GM12878 (cell line): Measurements from ENCODE around the gene MLLT3. TPM values are rescaled to one million over a fixed set of nuclear protein-coding genes. Genes with fewer than 3 reads are reported as not detected.

Experiments used
- ATAC-seq: fragments of 200-7000 bp; cut with Tn5 transposase; 3 replicates; pipeline ENCODE4 v1.9.1; 2020; ENCODE audit warnings: mild to moderate bottlenecking, moderate library complexity
- BruUV-seq: library from RNA; stranded (reverse); fragments of 400-500 nt; replicated peaks from 2 replicates; lab custom pipeline; 2021; lab: Mats Ljungman, UMichigan
- CTCF ChIA-PET: fragments of 300-600 bp; sonication (Branson Sonifier 250); formaldehyde crosslinking; extraction: SDS; loops from one replicate; lab custom pipeline; 2021; ENCODE audit warnings: inconsistent platforms; lab: Yijun Ruan, JAX
- POLR2A ChIA-PET: fragments of 350-600 bp; formaldehyde crosslinking; extraction: SDS; loops from one replicate; lab custom pipeline; 2021; ENCODE audit warnings: inconsistent platforms; lab: Charles Lee
- RAD21 ChIA-PET: fragments of 300-600 bp; sonication (Branson Sonifier 250); formaldehyde crosslinking; loops from one replicate; lab custom pipeline; 2023; ENCODE audit warnings: antibody characterized with exemption; ENCODE audit not compliant: unreplicated experiment; lab: Charles Lee
- SMC1A ChIA-PET: fragments of 300-600 bp; sonication (Branson Sonifier 250); formaldehyde crosslinking; loops from one replicate; lab custom pipeline; 2023; ENCODE audit not compliant: unreplicated experiment, uncharacterized antibody; lab: Charles Lee
- DNase-seq: peaks from one replicate; pipeline ENCODE4 v3.0.0-alpha.2; 2011; ENCODE audit warnings: low read depth, low spot score
- FAIRE-seq: peaks from 3 replicates; lab custom pipeline; 2011; peaks lifted over from hg19 to GRCh38; lab: Jason Lieb, UNC
- H2AFZ ChIP-seq: 2 replicates; pipeline ENCODE4 v1.6.0; 2011; ENCODE audit warnings: low read depth, low read length, control low read depth; ENCODE audit not compliant: control insufficient read depth
- H3K27ac ChIP-seq: 2 replicates; pipeline ENCODE4 v1.5.1; 2011; ENCODE audit warnings: control low read depth; ENCODE audit not compliant: control insufficient read depth, insufficient read depth
- H3K27me3 ChIP-seq, 2 experiments: replicated peaks in 1 of 2; 2 replicates each; pipeline versions ENCODE4 v1.6.0 to v1.6.1; 2011; ENCODE audit warnings: low read length in 1 of 2; ENCODE audit not compliant: control insufficient read depth in 2 of 2, insufficient read depth in 2 of 2
- H3K36me3 ChIP-seq, 2 experiments: 2 replicates each; pipeline ENCODE4 v1.5.1; 2011; ENCODE audit warnings: low read length in 1 of 2; ENCODE audit not compliant: control insufficient read depth in 2 of 2, insufficient read depth in 2 of 2
- H3K4me1 ChIP-seq: 2 replicates; pipeline ENCODE4 v1.6.1; 2011; ENCODE audit warnings: mild to moderate bottlenecking, low read length, moderate library complexity, mixed read lengths; ENCODE audit not compliant: control insufficient read depth, insufficient read depth
- H3K4me2 ChIP-seq: 2 replicates; pipeline ENCODE4 v1.6.0; 2011; ENCODE audit warnings: control low read depth; ENCODE audit not compliant: control insufficient read depth, insufficient read depth
- H3K4me3 ChIP-seq: fragments of 200-600 bp; sonication (generic); 2 replicates; pipeline ENCODE4 v1.5.1; 2016
- H3K79me2 ChIP-seq: 2 replicates; pipeline ENCODE4 v1.6.0; 2011; ENCODE audit warnings: low read length; ENCODE audit not compliant: control insufficient read depth, insufficient read depth
- H3K9ac ChIP-seq: 2 replicates; pipeline ENCODE4 v1.8.0; 2011; ENCODE audit warnings: low read length, control low read depth, mixed read lengths; ENCODE audit not compliant: control insufficient read depth, insufficient read depth
- H3K9me3 ChIP-seq: replicated peaks from 3 replicates; pipeline ENCODE4 v1.5.1; 2011; ENCODE audit warnings: mild to moderate bottlenecking, low read length; ENCODE audit not compliant: control insufficient read depth, insufficient read depth
- H4K20me1 ChIP-seq: 2 replicates; pipeline ENCODE4 v1.6.0; 2011; ENCODE audit not compliant: control insufficient read depth, insufficient read depth
- CHD1 ChIP-seq: IDR thresholded peaks from 2 replicates; pipeline ENCODE4 v1.6.1; 2012; ENCODE audit warnings: low read depth, low read length, improper control_type of control experiment
- GABPA ChIP-seq: IDR thresholded peaks from 2 replicates; pipeline ENCODE4 v1.6.1; 2014; ENCODE audit warnings: antibody characterized with exemption, low read depth, mild to moderate bottlenecking, inconsistent platforms
- MEF2A ChIP-seq: IDR thresholded peaks from 2 replicates; pipeline ENCODE4 v1.6.1; 2011; ENCODE audit warnings: low read depth, mild to moderate bottlenecking, low read length, moderate library complexity; ENCODE audit not compliant: insufficient read depth
- PAX8 ChIP-seq: fragments of 450-650 bp; IDR thresholded peaks from 2 replicates; pipeline ENCODE4 v1.6.1; 2017; ENCODE audit warnings: mild to moderate bottlenecking, moderate library complexity
- RBBP5 ChIP-seq: fragments of 200-600 bp; sonication (generic); conservative IDR thresholded peaks from 2 replicates; pipeline ENCODE4 v1.6.1; 2016
- SMARCA5 ChIP-seq: fragments of 450-650 bp; IDR thresholded peaks from 2 replicates; pipeline ENCODE4 v1.6.1; 2017; ENCODE audit warnings: mild to moderate bottlenecking
- TCF7 ChIP-seq: IDR thresholded peaks from 2 replicates; pipeline ENCODE4 v1.6.1; 2014; ENCODE audit warnings: antibody characterized with exemption, borderline replicate concordance
- YBX1 ChIP-seq: fragments of 450-650 bp; IDR thresholded peaks from 2 replicates; pipeline ENCODE4 v1.6.1; 2016; ENCODE audit warnings: antibody characterized with exemption
- ZSCAN29 ChIP-seq: fragments of 450-650 bp; IDR thresholded peaks from 2 replicates; pipeline ENCODE4 v1.6.1; 2017; ENCODE audit warnings: mild to moderate bottlenecking, moderate library complexity
- WGBS: methylation state at CpG from one replicate; pipeline ENCODE4 v1.1.6; 2016; ENCODE audit warnings: low lambda C conversion rate; ENCODE audit not compliant: insufficient replicate concordance, insufficient coverage; ENCODE audit errors: missing lambda C conversion rate; 5-methylcytosine and 5-hydroxymethylcytosine counted together
- in situ Hi-C: fragments of 300-500 bp; cut with MboI; formaldehyde crosslinking; loops from 9 replicates; pipeline ENCODE4 v1.14.3; 2018; ENCODE audit warnings: mixed read lengths
- intact Hi-C: fragments of 100-400 bp; cut with micrococcal nuclease; formaldehyde crosslinking; loops from one replicate; pipeline ENCODE4 v1.14.2; 2022; ENCODE audit not compliant: unreplicated experiment
- polyA plus RNA-seq, 11 experiments: library from polyadenylated mRNA; depleted of rRNA in 4 of 11; unstranded in 6 of 11; stranded (reverse) in 5 of 11; fragments of >200 nt; fragmentation: Nextera tagmentation in 4 of 11; fragmentation: Illumina TruSeq in 1 of 11; extraction: Ambion mirVana in 4 of 11; extraction: Trizol in 1 of 11; gene quantifications; 1 replicate in 1 of 11; 2 replicates in 10 of 11; pipeline versions ENCODE4 v1.2.1 to v1.2.3, GENCODE V29; 2011 to 2016; ENCODE audit warnings: inconsistent platforms in 2 of 11, missing spikeins in 2 of 11, low read depth in 1 of 11
- total RNA-seq, 4 experiments: library from RNA; depleted of rRNA in 3 of 4; stranded (reverse); fragments of >200 nt in 3 of 4; fragmentation: Illumina TruSeq in 1 of 4; extraction: Trizol in 1 of 4; gene quantifications; 2 replicates each; pipeline versions ENCODE4 v1.2.1 to v1.2.3, GENCODE V29; 2013 to 2021
- TF ChIP-seq, protein P1 (sequence below): IDR thresholded peaks from 2 replicates; pipeline ENCODE4 v1.6.1; 2012; ENCODE audit warnings: improper control_type of control experiment, low read depth, low read length; ENCODE audit not compliant: insufficient replicate concordance
- TF ChIP-seq, protein P2 (sequence below): fragments of 450-650 bp; IDR thresholded peaks from 2 replicates; pipeline ENCODE4 v1.6.1; 2017; ENCODE audit warnings: mild to moderate bottlenecking
- TF ChIP-seq, protein P3 (sequence below): fragments of 450-650 bp; formaldehyde crosslinking; IDR thresholded peaks from 2 replicates; pipeline ENCODE4 v1.4.0; 2022; ENCODE audit warnings: mild to moderate bottlenecking, moderate library complexity

MLLT3 gene
- total and polyA plus RNA-seq, 10 of the 15 experiments (the other 5 are each of a cell fraction or from before 2014, with no cell fraction given), result 17.7 to 72.3 (median 35.6) TPM

DNA sequence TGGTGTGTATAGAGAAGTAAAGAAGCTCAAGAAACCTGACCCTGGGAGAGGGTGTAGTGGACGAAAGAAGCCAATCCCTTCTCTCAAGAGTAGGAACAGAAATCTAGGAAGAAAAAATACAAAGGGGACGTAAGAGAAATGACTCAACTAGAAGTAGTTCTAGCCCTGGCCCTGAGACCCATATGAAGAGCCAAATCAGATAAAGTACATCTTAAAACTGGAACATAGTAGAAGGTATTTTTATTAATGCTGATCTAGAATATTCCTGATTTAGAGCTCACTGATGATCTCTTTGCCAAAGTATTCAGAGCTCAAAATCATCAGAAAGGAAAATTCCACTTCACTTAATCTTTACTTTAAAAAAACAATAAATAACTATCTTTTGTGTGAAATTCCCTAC lies 184.8 kb downstream of the MLLT3 start (continued):
- TF ChIP-seq, protein P1, sequence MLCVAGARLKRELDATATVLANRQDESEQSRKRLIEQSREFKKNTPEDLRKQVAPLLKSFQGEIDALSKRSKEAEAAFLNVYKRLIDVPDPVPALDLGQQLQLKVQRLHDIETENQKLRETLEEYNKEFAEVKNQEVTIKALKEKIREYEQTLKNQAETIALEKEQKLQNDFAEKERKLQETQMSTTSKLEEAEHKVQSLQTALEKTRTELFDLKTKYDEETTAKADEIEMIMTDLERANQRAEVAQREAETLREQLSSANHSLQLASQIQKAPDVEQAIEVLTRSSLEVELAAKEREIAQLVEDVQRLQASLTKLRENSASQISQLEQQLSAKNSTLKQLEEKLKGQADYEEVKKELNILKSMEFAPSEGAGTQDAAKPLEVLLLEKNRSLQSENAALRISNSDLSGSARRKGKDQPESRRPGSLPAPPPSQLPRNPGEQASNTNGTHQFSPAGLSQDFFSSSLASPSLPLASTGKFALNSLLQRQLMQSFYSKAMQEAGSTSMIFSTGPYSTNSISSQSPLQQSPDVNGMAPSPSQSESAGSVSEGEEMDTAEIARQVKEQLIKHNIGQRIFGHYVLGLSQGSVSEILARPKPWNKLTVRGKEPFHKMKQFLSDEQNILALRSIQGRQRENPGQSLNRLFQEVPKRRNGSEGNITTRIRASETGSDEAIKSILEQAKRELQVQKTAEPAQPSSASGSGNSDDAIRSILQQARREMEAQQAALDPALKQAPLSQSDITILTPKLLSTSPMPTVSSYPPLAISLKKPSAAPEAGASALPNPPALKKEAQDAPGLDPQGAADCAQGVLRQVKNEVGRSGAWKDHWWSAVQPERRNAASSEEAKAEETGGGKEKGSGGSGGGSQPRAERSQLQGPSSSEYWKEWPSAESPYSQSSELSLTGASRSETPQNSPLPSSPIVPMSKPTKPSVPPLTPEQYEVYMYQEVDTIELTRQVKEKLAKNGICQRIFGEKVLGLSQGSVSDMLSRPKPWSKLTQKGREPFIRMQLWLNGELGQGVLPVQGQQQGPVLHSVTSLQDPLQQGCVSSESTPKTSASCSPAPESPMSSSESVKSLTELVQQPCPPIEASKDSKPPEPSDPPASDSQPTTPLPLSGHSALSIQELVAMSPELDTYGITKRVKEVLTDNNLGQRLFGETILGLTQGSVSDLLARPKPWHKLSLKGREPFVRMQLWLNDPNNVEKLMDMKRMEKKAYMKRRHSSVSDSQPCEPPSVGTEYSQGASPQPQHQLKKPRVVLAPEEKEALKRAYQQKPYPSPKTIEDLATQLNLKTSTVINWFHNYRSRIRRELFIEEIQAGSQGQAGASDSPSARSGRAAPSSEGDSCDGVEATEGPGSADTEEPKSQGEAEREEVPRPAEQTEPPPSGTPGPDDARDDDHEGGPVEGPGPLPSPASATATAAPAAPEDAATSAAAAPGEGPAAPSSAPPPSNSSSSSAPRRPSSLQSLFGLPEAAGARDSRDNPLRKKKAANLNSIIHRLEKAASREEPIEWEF, result no peak

DNA sequence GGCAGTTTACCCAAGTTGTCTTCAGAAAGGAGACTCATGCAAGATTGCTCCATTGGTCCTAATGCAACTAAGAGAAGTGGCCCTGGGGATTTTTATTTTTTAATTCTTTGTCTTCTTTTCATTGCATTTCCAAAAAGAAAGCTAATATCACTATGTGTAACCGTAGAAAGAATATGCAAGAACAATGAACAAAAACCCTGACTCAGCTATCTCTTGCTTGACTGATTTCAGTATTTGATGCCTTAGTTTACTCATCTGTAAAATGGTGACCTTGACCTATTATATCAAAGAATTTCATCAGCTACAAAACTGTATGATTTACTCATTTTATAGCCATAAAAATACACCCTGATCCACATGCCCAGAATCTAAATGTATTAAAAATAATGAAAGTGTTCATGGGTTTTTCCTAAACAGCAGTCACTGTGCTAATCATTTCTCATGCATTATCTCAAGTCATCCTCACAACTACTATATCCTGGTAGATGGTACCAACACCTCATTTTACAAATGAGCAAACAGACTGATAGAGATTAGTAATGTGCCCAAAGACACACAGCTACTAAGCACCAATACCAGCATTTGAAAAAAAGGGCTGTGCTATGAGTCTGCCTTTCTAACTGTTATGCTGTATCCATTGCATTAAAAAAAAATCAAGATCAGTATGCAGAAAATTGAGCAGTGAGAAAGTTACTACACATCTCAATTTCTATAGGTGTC lies 185.7 kb downstream of the MLLT3 start:
- no TSS peak for BruUV-seq
- no peak for FAIRE-seq
- TF ChIP-seq, protein P2, sequence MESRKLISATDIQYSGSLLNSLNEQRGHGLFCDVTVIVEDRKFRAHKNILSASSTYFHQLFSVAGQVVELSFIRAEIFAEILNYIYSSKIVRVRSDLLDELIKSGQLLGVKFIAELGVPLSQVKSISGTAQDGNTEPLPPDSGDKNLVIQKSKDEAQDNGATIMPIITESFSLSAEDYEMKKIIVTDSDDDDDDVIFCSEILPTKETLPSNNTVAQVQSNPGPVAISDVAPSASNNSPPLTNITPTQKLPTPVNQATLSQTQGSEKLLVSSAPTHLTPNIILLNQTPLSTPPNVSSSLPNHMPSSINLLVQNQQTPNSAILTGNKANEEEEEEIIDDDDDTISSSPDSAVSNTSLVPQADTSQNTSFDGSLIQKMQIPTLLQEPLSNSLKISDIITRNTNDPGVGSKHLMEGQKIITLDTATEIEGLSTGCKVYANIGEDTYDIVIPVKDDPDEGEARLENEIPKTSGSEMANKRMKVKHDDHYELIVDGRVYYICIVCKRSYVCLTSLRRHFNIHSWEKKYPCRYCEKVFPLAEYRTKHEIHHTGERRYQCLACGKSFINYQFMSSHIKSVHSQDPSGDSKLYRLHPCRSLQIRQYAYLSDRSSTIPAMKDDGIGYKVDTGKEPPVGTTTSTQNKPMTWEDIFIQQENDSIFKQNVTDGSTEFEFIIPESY, result no peak
- TF ChIP-seq TCF7, result no peak
- TF ChIP-seq, protein P3, sequence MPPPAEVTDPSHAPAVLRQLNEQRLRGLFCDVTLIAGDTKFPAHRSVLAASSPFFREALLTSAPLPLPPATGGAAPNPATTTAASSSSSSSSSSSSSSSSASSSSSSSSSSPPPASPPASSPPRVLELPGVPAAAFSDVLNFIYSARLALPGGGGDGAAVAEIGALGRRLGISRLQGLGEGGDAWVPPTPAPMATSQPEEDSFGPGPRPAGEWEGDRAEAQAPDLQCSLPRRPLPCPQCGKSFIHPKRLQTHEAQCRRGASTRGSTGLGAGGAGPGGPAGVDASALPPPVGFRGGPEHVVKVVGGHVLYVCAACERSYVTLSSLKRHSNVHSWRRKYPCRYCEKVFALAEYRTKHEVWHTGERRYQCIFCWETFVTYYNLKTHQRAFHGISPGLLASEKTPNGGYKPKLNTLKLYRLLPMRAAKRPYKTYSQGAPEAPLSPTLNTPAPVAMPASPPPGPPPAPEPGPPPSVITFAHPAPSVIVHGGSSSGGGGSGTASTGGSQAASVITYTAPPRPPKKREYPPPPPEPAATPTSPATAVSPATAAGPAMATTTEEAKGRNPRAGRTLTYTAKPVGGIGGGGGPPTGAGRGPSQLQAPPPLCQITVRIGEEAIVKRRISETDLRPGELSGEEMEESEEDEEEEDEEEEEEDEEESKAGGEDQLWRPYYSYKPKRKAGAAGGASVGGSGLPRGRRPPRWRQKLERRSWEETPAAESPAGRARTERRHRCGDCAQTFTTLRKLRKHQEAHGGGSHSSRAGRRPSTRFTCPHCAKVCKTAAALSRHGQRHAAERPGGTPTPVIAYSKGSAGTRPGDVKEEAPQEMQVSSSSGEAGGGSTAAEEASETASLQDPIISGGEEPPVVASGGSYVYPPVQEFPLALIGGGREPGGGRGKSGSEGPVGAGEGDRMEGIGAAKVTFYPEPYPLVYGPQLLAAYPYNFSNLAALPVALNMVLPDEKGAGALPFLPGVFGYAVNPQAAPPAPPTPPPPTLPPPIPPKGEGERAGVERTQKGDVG, result no peak
- TF ChIP-seq MEF2A, result no peak
- TF ChIP-seq CHD1, result no peak
- TF ChIP-seq ZSCAN29, result no peak
- no peak for TF ChIP-seq PAX8
- no peak for TF ChIP-seq SMARCA5
- TF ChIP-seq RBBP5, result no peak
- no peak for TF ChIP-seq GABPA
- TF ChIP-seq YBX1, result no peak

More for the DNA sequence above, 185.7 kb downstream of the MLLT3 start:
- no peak overlapping the region for H3K9ac ChIP-seq
- no peak for DNase-seq
- no peaks in the 10 kb centered on the region for H4K20me1 ChIP-seq
- H3K36me3 ChIP-seq, result peaks cover 0 to 5% of the 10 kb centered on the region in 2 experiments; a peak in 1 of 4 replicates
- H2AFZ ChIP-seq, result no peak overlapping the region
- SMC1A ChIA-PET, result interaction anchor here (0.9 to 2.2 kb wide), 6 partner anchors 9 to 106 kb away, joined by 3 to 8 read pairs (median 4); no protein-coding TSS in a partner anchor
- H3K79me2 ChIP-seq, result peaks cover 6% of the 10 kb centered on the region
- intact Hi-C loops (no loop called here), in situ Hi-C loops (no loop called here)
- H3K9me3 ChIP-seq, result no peaks in the 10 kb centered on the region
- ATAC-seq, result no peak; the same call in 2 of the 3 replicates
- RAD21 ChIA-PET, result interaction anchor here (1.8 kb wide), 1 partner anchor 186 kb away, joined by 6 read pairs; the partner anchor contains the start of gene MLLT3
- WGBS, result 100% methylated on average over 1 of the region's 1 CpG
- CTCF ChIA-PET, result interaction anchor here (0.7 to 1.1 kb wide), 3 partner anchors 9 to 106 kb away, joined by 3 read pairs; no protein-coding TSS in a partner anchor
- H3K4me1 ChIP-seq, result peaks cover 11% of the 10 kb centered on the region
- no peak overlapping the region for H3K27ac ChIP-seq
- no peak overlapping the region for H3K4me2 ChIP-seq
- POLR2A ChIA-PET, result interaction anchor here (1.9 kb wide), 1 partner anchor 9 kb away, joined by 9 read pairs; no protein-coding TSS in a partner anchor
- no peak overlapping the region for H3K4me3 ChIP-seq
- H3K27me3 ChIP-seq, result no peaks in the 10 kb centered on the region
